ENCODE results near the gene EMC9. TPM values are rescaled to one million over a fixed set of nuclear protein-coding genes. Genes with fewer than 3 reads are reported as not detected.
A peak's percentile ranks its signal among the peaks of the same experiment; 100 is the strongest.

The EMC9 gene
- total RNA-seq, 1 experiment from 2014 or later, result 42.0 TPM

GRCh38 chr14:24115422-24116127 lies 25.8 kb downstream of the EMC9 start:
- no peaks in the 10 kb centered on the region for H4K20me1 ChIP-seq (ENCODE audit: insufficient read depth)
- peak overlapping the region; percentile 84 for H3K9ac ChIP-seq (ENCODE audit: low read length)
- RAD21 ChIA-PET (ENCODE audit: low non-redundant PET in 1 of 2, low total read pairs in 2 of 2, uncharacterized antibody in 2 of 2, unreplicated experiment in 2 of 2), result interaction anchor here (0.5 to 1.6 kb wide), 4 partner anchors 22 to 450 kb away, joined by 3 to 10 read pairs (median 4); partner anchors contain the start of gene EMC9 (in 1 of the 2)
- no peak for TF ChIP-seq SRF (IDR thresholded peaks at IDR 0.05; ENCODE audit: low read depth)
- no peak for TF ChIP-seq CEBPB (IDR thresholded peaks at IDR 0.05; ENCODE audit: low read depth)
- no peak for TF ChIP-seq ZFX (IDR thresholded peaks at IDR 0.05)
- TF ChIP-seq ZBTB33 (IDR thresholded peaks at IDR 0.05; ENCODE audit: extremely low read depth, insufficient replicate concordance, low read length), result no peak
- TF ChIP-seq, protein P1, sequence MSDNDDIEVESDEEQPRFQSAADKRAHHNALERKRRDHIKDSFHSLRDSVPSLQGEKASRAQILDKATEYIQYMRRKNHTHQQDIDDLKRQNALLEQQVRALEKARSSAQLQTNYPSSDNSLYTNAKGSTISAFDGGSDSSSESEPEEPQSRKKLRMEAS (IDR thresholded peaks at IDR 0.05), result no peak
- TF ChIP-seq ZNF274 (IDR thresholded peaks at IDR 0.05; ENCODE audit: low read depth, low read length), result no peak
- ATAC-seq (no peak), DNase-seq (ENCODE audit: low read depth, low spot score) (no peak)
- H3K9me2 ChIP-seq (ENCODE audit: insufficient read depth), result no peaks in the 10 kb centered on the region
- intact Hi-C loops (cut with micrococcal nuclease), result loop anchor here (2.0 kb wide), 1 partner anchor 45 kb away; the partner anchor contains the start of gene IRF9
- H3K9me3 ChIP-seq (ENCODE audit: control insufficient read depth in 1 of 2, insufficient read depth in 1 of 2, low read depth in 1 of 2, low read length in 2 of 2), result no peaks in the 10 kb centered on the region
- no peaks in the 10 kb centered on the region for H3K27me3 ChIP-seq (ENCODE audit: insufficient read depth, low read length)
- POLR2A ChIA-PET, result interaction anchor here (0.9 to 2.6 kb wide), 12 partner anchors 9 to 127 kb away, joined by 3 to 49 read pairs (median 8); partner anchors contain the start of genes EMC9, FITM1, IPO4 and IRF9
- peak overlapping the region; percentile 97 for H3K27ac ChIP-seq (ENCODE audit: low read depth, low read length)
- H3K4me2 ChIP-seq (ENCODE audit: low read length), result peak overlapping the region; percentile 95
- H3K79me2 ChIP-seq (ENCODE audit: insufficient read depth, low read length), result peaks cover 14% of the 10 kb centered on the region; the same call in 1 of the 2 replicates
- peaks cover 6 to 16% of the 10 kb centered on the region in 2 experiments; a peak in 3 of 4 replicates for H3K4me1 ChIP-seq (ENCODE audit: control insufficient read depth in 1 of 2, insufficient read depth in 2 of 2, low read length in 2 of 2)
- H3K36me3 ChIP-seq (ENCODE audit: control insufficient read depth in 1 of 2, insufficient read depth in 2 of 2, low read length in 2 of 2), result peaks cover 10 to 14% of the 10 kb centered on the region in 2 experiments
- H3K4me3 ChIP-seq (replicated peaks in 1 of 2; ENCODE audit: low read depth in 1 of 2, low read length in 2 of 2), result peak overlapping the region; percentile 86 to 92
- H2AFZ ChIP-seq (ENCODE audit: low read depth, low read length, poor library complexity, severe bottlenecking), result peak overlapping the region; percentile 23
- BruUV-seq (replicated peaks), result TSS peak; percentile 67
- CTCF ChIA-PET, result interaction anchor here (1.2 to 2.7 kb wide), 6 partner anchors 18 to 182 kb away, joined by 3 to 11 read pairs (median 8); partner anchors contain the start of gene EMC9
